DOHH2 (cell line): ENCODE results near the gene SHISA2.

ENCODE experiments used
- CTCF ChIP-seq: fragments of 200-600 bp; sonication (generic); IDR thresholded peaks from one replicate; pipeline ENCODE4 v1.5.1; 2014; ENCODE audit warnings: antibody characterized with exemption, mild to moderate bottlenecking, low read depth, low read length; ENCODE audit not compliant: poor library complexity, severe bottlenecking
- EZH2phosphoT487 ChIP-seq: fragments of 200-600 bp; sonication (generic); IDR thresholded peaks from 2 replicates; pipeline ENCODE4 v1.6.1; 2017; ENCODE audit warnings: borderline replicate concordance, mild to moderate bottlenecking, antibody characterized with exemption, low read length, moderate library complexity, mixed read lengths

GRCh38 chr13:26034018-26034417 is 17.8 kb downstream of the SHISA2 start:
- no peak for TF ChIP-seq CTCF
- TF ChIP-seq EZH2phosphoT487 = no peak
